Transverse colon (tissue), 4 donors: ENCODE results near the gene EWSR1. TPM values are rescaled to one million over a fixed set of nuclear protein-coding genes. Genes with fewer than 3 reads are reported as not detected.

Experiments
- DNase-seq: peaks from one replicate; pipeline ENCODE4 v3.0.0-alpha.2; 2019
- H3K27ac ChIP-seq, 4 donors: fragments of 200-600 bp; sonication (generic); 2 replicates each; pipeline ENCODE4 v1.5.1; 2016 to 2018; ENCODE audit warnings: inconsistent platforms in 4 of 4
- H3K27me3 ChIP-seq: fragments of 200-600 bp; sonication (generic); 2 replicates; pipeline ENCODE4 v1.5.1; 2017; ENCODE audit warnings: inconsistent platforms
- H3K36me3 ChIP-seq, 4 donors: fragments of 200-600 bp; sonication (generic); 2 replicates each; pipeline ENCODE4 v1.5.1; 2017 to 2019; ENCODE audit warnings: inconsistent platforms in 4 of 4
- H3K4me1 ChIP-seq, 4 donors: fragments of 200-600 bp; sonication (generic); 2 replicates each; pipeline ENCODE4 v1.5.1; 2017 to 2020; ENCODE audit warnings: inconsistent platforms in 4 of 4
- H3K4me3 ChIP-seq, 4 donors: fragments of 200-600 bp; sonication (generic); 1 replicate in 1 of 4; 2 replicates in 3 of 4; pipeline versions ENCODE4 v1.5.1 to v1.6.1; 2017 to 2019; ENCODE audit warnings: inconsistent platforms in 4 of 4
- H3K9me3 ChIP-seq, 2 donors: fragments of 200-600 bp; sonication (generic); 2 replicates each; pipeline ENCODE4 v1.5.1; 2017 to 2019; ENCODE audit warnings: inconsistent platforms in 2 of 2
- EP300 ChIP-seq: sonication (generic); formaldehyde crosslinking; IDR thresholded peaks from one replicate; pipeline ENCODE4 v1.6.1; 2017; ENCODE audit warnings: antibody characterized with exemption, low read depth
- POLR2A ChIP-seq: fragments of 450-650 bp; IDR thresholded peaks from one replicate; pipeline ENCODE4 v1.6.1; 2016; ENCODE audit warnings: antibody characterized with exemption, mild to moderate bottlenecking, moderate library complexity
- POLR2AphosphoS5 ChIP-seq, 3 donors: sonication (generic); formaldehyde crosslinking; IDR thresholded peaks; one replicate each; pipeline ENCODE4 v1.6.1; 2016; ENCODE audit warnings: antibody characterized with exemption in 3 of 3
- WGBS, 2 donors: methylation state at CpG; one replicate each; pipeline ENCODE4 v1.1.5; 2018; ENCODE audit warnings: low coverage in 1 of 2; 5-methylcytosine and 5-hydroxymethylcytosine counted together
- in situ Hi-C, 4 donors: fragments of 200-750 bp; cut with MboI; loops; one replicate each; pipeline versions ENCODE4 v1.15.0 to v1.15.1; 2017; ENCODE audit warnings: low sequenced_read_pairs in 3 of 4, low pct_ligation_motif_present in 1 of 4, low pct_unique_long_range_greater_than_20kb in 1 of 4
- intact Hi-C: fragments of 100-400 bp; cut with DNase I; formaldehyde crosslinking; loops from one replicate; pipeline ENCODE4 v1.15.1; 2023; ENCODE audit warnings: low total_unique reads
- total RNA-seq, 4 donors: library from RNA; depleted of rRNA; stranded (reverse); fragments of >200 nt; gene quantifications; one replicate each; pipeline ENCODE4 v1.1.0, GENCODE V29; 2016
- TF ChIP-seq, protein P1 (sequence below), 5 experiments: fragments of 200-600 bp in 3 of 5; fragments of 450-650 bp in 2 of 5; sonication (generic) in 3 of 5; IDR thresholded peaks; 1 replicate in 2 of 5; 2 replicates in 3 of 5; pipeline ENCODE4 v1.5.1; 2016 to 2017; ENCODE audit warnings: antibody characterized with exemption in 5 of 5, inconsistent platforms in 3 of 5, mild to moderate bottlenecking in 2 of 5, moderate library complexity in 1 of 5

EWSR1 gene
- total RNA-seq, 4 donors from 2014 or later: 196 to 318 (median 205) TPM

- DNase-seq: no peak
- Histone ChIP-seq H3K4me1 (peaks cover 0 to 4% (median 0%) of the 10 kb centered on the region in 4 donors), H3K27me3 (no peaks in the 10 kb centered on the region), H3K9me3 (no peaks in the 10 kb centered on the region), H3K4me3 (no peak overlapping the region), H3K36me3 (peaks cover 0 to 96% (median 45%) of the 10 kb centered on the region in 4 donors), H3K27ac (no peak overlapping the region)
- intact Hi-C loops (no loop called here), in situ Hi-C loops (loop anchor here in 1 of 4 donors (25.0 kb wide), 1 partner anchor 95 kb away; the partner anchor contains the start of gene AP1B1)
- TF ChIP-seq EP300: no peak
Observed at GRCh38 chr22:29292379-29292778, 24.3 kb downstream of the EWSR1 start.

DNA sequence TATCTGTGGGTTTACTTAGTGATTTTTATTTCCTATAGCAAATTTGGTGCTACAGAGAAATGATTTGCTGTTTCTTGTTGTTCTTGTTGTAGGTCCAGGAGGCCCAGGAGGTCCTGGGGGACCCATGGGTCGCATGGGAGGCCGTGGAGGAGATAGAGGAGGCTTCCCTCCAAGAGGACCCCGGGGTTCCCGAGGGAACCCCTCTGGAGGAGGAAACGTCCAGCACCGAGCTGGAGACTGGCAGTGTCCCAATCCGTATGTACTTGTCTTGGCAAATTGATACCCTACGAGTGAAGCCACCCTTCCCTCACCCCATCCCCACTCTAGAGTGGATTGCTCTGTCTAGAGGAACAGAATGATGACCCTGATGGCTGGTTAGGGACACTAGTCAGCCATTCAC lies 30.6 kb downstream of the EWSR1 start:
- no peaks in the 10 kb centered on the region for H3K9me3 ChIP-seq
- H3K4me1 ChIP-seq: peaks cover 0 to 13% (median 10%) of the 10 kb centered on the region in 4 donors
- 85% methylated on average over 8 of the region's 8 CpGs; no CpG with 5 or more reads in 1 of the 2 donors for WGBS, 2 donors
- TF ChIP-seq POLR2AphosphoS5 (IDR thresholded peaks at IDR 0.05): no peak
- TF ChIP-seq POLR2A: no peak
- TF ChIP-seq, protein P1, sequence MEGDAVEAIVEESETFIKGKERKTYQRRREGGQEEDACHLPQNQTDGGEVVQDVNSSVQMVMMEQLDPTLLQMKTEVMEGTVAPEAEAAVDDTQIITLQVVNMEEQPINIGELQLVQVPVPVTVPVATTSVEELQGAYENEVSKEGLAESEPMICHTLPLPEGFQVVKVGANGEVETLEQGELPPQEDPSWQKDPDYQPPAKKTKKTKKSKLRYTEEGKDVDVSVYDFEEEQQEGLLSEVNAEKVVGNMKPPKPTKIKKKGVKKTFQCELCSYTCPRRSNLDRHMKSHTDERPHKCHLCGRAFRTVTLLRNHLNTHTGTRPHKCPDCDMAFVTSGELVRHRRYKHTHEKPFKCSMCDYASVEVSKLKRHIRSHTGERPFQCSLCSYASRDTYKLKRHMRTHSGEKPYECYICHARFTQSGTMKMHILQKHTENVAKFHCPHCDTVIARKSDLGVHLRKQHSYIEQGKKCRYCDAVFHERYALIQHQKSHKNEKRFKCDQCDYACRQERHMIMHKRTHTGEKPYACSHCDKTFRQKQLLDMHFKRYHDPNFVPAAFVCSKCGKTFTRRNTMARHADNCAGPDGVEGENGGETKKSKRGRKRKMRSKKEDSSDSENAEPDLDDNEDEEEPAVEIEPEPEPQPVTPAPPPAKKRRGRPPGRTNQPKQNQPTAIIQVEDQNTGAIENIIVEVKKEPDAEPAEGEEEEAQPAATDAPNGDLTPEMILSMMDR (IDR thresholded peaks at IDR 0.05): no peak
- TF ChIP-seq EP300: no peak
- peaks cover 0 to 62% (median 30%) of the 10 kb centered on the region in 4 donors for H3K36me3 ChIP-seq
- H3K4me3 ChIP-seq: no peak overlapping the region
- H3K27me3 ChIP-seq: no peaks in the 10 kb centered on the region
- H3K27ac ChIP-seq: no peak overlapping the region
- in situ Hi-C loops: loop anchor here in 1 of 4 donors (25.0 kb wide), 1 partner anchor 89 kb away; the partner anchor contains the start of gene AP1B1
- no peak for DNase-seq
- intact Hi-C loops: no loop called here

GRCh38 chr22:29299136-29299900 lies 31.2 kb downstream of the EWSR1 start:
- Histone ChIP-seq H3K36me3 (peaks cover 0 to 57% (median 26%) of the 10 kb centered on the region in 4 donors), H3K4me1 (peaks cover 0 to 13% (median 10%) of the 10 kb centered on the region in 4 donors), H3K27ac (no peak overlapping the region), H3K27me3 (no peaks in the 10 kb centered on the region), H3K4me3 (no peak overlapping the region), H3K9me3 (no peaks in the 10 kb centered on the region)
- no peak for DNase-seq
- intact Hi-C loops (no loop called here), in situ Hi-C loops (loop anchor here in 1 of 4 donors (25.0 kb wide), 1 partner anchor 88 kb away; the partner anchor contains the start of gene AP1B1)
- TF ChIP-seq POLR2AphosphoS5 (IDR thresholded peaks at IDR 0.05) (no peak), POLR2A (no peak), EP300 (no peak)
- TF ChIP-seq, protein P1 (IDR thresholded peaks at IDR 0.05): no peak
- WGBS, 2 donors: 72 to 90% methylated on average over 6 to 19 of the region's 19 CpGs

DNA sequence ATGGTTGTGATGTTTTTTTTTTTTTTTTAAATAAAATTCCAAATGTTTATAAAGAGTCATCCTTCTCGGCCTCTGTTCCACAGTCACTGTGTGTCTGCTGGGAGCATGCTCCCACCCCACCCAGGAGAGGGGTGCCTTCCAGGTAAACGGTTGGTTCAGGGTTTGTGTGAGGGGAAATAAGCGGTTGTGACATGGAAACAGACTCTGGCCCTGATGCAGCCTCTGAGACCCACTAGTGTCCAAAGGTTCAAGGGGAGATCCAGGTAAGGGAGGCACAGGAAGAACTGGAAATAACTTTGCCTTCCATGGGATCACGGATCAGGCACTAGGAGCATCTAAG lies 32.4 kb downstream of the EWSR1 start:
- peaks cover 0 to 46% (median 21%) of the 10 kb centered on the region in 4 donors for H3K36me3 ChIP-seq
- TF ChIP-seq, protein P1 (IDR thresholded peaks at IDR 0.05): no peak
- TF ChIP-seq POLR2AphosphoS5 (IDR thresholded peaks at IDR 0.05): peak in 1 of 3 donors; percentile 32
- WGBS, 2 donors: 63 to 71% methylated on average over 1 to 4 of the region's 4 CpGs
- no peak for DNase-seq
- intact Hi-C loops: no loop called here
- no peaks in the 10 kb centered on the region for H3K9me3 ChIP-seq
- H3K27ac ChIP-seq: no peak overlapping the region
- peaks cover 0 to 13% (median 10%) of the 10 kb centered on the region in 4 donors for H3K4me1 ChIP-seq
- no peak overlapping the region for H3K4me3 ChIP-seq
- in situ Hi-C loops: no loop called here
- H3K27me3 ChIP-seq: no peaks in the 10 kb centered on the region
